GM21619 (cell line): Measurements from ENCODE around the gene AQP12B.

Experiments used
- ATAC-seq: cut with Tn5 transposase; IDR thresholded peaks from one replicate; pipeline ENCODE4 v1.9.1; 2021; ENCODE audit not compliant: unreplicated experiment

Gene AQP12B

GRCh38 chr2:240649331-240649730 is 33.4 kb downstream of the AQP12B start:
- no peak for ATAC-seq

GRCh38 chr2:240648650-240649275 is 33.9 kb downstream of the AQP12B start:
- ATAC-seq = no peak

- no peak for ATAC-seq
These were observed 34.5 kb downstream of the AQP12B start for GRCh38 chr2:240648155-240648649.

- ATAC-seq = no peak
These were observed 35.1 kb downstream of the AQP12B start for GRCh38 chr2:240647503-240648154.

GRCh38 chr2:240646900-240647502 is 35.7 kb downstream of the AQP12B start:
- ATAC-seq = no peak

GRCh38 chr2:240646176-240646899 is 36.3 kb downstream of the AQP12B start:
- no peak for ATAC-seq

GRCh38 chr2:240645801-240646175 is 36.9 kb downstream of the AQP12B start:
- ATAC-seq = no peak

- ATAC-seq = no peak
These were observed 37.3 kb downstream of the AQP12B start for GRCh38 chr2:240645346-240645745.

- no peak for ATAC-seq
These were observed 37.8 kb downstream of the AQP12B start for GRCh38 chr2:240644859-240645301.

GRCh38 chr2:240644171-240644651 is 38.5 kb downstream of the AQP12B start:
- no peak for ATAC-seq

GRCh38 chr2:240643811-240644150 is 38.9 kb downstream of the AQP12B start:
- ATAC-seq = no peak

- no peak for ATAC-seq
These were observed 39.4 kb downstream of the AQP12B start for GRCh38 chr2:240643093-240643810.

GRCh38 chr2:240642806-240643092 is 39.9 kb downstream of the AQP12B start:
- ATAC-seq = no peak

GRCh38 chr2:240642061-240642805 is 40.5 kb downstream of the AQP12B start:
- ATAC-seq = no peak

GRCh38 chr2:240640939-240641338 is 41.7 kb downstream of the AQP12B start:
- ATAC-seq = no peak

- no peak for ATAC-seq
These were observed 43.1 kb downstream of the AQP12B start for GRCh38 chr2:240639566-240639965.

- no peak for ATAC-seq
These were observed 44.0 kb downstream of the AQP12B start for GRCh38 chr2:240638512-240639160.

- no peak for ATAC-seq
These were observed 44.8 kb downstream of the AQP12B start for GRCh38 chr2:240637901-240638345.

GRCh38 chr2:240637116-240637900 is 45.4 kb downstream of the AQP12B start:
- ATAC-seq = no peak
